Measurements from ENCODE around the gene ABRAXAS1.
A peak's percentile ranks its signal among the peaks of the same experiment; 100 is the strongest.
"Not testable (repeated sequence)": the region's sequence is repeated elsewhere in the genome, so short reads cannot be mapped to it uniquely, and the experiment has no call there.

The ABRAXAS1 gene

GRCh38 chr4:83484500-83485461, at the start of gene ABRAXAS1:
Gene ABRAXAS1 (minus strand): TSS chr4:83485100. CDS start chr4:83485072, 28 bp downstream.
- peak within 1 kb of the TSS; percentile 73 for H3K4me3 ChIP-seq (ENCODE audit: low read depth, low read length)
- peaks cover 6% of the 10 kb centered on the region for H3K27me3 ChIP-seq (ENCODE audit: control insufficient read depth, insufficient read depth, low read length)

DNA sequence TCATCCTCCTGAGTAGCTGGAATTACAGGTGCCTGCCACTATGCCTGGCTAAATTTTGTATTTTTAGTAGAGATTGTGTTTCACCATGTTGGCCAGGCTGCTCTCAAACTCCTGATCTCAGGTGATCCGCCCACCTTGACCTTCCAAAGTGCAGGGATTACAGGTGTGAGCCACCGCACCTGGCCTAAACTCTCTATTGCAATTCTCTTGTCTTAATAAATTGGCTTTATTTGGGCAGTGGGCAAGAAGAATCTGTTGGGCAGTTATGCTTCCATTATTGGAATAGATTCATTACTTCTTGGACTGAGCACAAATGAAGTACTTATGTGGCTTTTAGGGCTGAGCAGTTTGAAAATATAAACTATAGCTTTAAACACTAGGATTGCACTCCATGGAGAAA, 42.8 kb upstream of the ABRAXAS1 start:
- no peaks in the 10 kb centered on the region for H3K36me3 ChIP-seq (ENCODE audit: control insufficient read depth, insufficient read depth, low read length)
- peaks cover 4% of the 10 kb centered on the region for H3K27me3 ChIP-seq (ENCODE audit: control insufficient read depth, insufficient read depth, low read length)
- no peak overlapping the region for H3K9ac ChIP-seq (ENCODE audit: low read depth, low read length)
- no peaks in the 10 kb centered on the region for H3K9me3 ChIP-seq (ENCODE audit: control insufficient read depth, insufficient read depth, low read length)
- no peak overlapping the region for H3K4me3 ChIP-seq (ENCODE audit: low read depth, low read length)
- H3K4me1 ChIP-seq (ENCODE audit: control insufficient read depth, insufficient read depth, low read length), result no peaks in the 10 kb centered on the region

More at GRCh38 chr4:83484500-83485461, at the start of gene ABRAXAS1:
- no peaks in the 10 kb centered on the region for H3K9me3 ChIP-seq (ENCODE audit: control insufficient read depth, insufficient read depth, low read length)
- no peaks in the 10 kb centered on the region for H3K36me3 ChIP-seq (ENCODE audit: control insufficient read depth, insufficient read depth, low read length)
- peaks cover 4% of the 10 kb centered on the region for H3K4me1 ChIP-seq (ENCODE audit: control insufficient read depth, insufficient read depth, low read length)
- H3K9ac ChIP-seq (ENCODE audit: low read depth, low read length), result no peak within 1 kb of the TSS

DNA sequence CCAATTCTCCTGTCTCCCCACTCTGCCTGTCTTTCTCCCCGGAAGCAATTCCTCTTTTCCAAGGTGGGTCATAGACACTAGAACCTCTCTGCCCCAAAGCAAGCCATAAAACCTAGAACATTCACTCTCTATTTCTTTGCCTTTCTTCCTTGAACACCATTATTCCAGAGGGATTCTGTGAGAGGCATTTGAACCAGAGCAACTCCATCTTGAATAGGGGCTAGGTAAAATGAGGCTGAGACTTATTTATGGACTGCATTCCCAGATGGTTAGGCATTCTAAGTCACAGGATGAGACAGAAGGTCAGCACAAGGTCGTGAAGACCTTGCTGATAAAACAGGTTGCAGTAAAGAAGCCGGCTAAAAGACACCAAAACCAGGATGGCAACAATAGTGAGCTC, 37.3 kb upstream of the ABRAXAS1 start:
- H3K4me1 ChIP-seq (ENCODE audit: control insufficient read depth, insufficient read depth, low read length), result no peaks in the 10 kb centered on the region
- no peak overlapping the region for H3K4me3 ChIP-seq (ENCODE audit: low read depth, low read length)
- no peak overlapping the region for H3K9ac ChIP-seq (ENCODE audit: low read depth, low read length)
- H3K27me3 ChIP-seq (ENCODE audit: control insufficient read depth, insufficient read depth, low read length), result no peaks in the 10 kb centered on the region
- no peaks in the 10 kb centered on the region for H3K36me3 ChIP-seq (ENCODE audit: control insufficient read depth, insufficient read depth, low read length)
- no peaks in the 10 kb centered on the region for H3K9me3 ChIP-seq (ENCODE audit: control insufficient read depth, insufficient read depth, low read length)

- Histone ChIP-seq H3K9ac (ENCODE audit: low read depth, low read length) (no peak overlapping the region), H3K27me3 (ENCODE audit: control insufficient read depth, insufficient read depth, low read length) (no peaks in the 10 kb centered on the region), H3K36me3 (ENCODE audit: control insufficient read depth, insufficient read depth, low read length) (no peaks in the 10 kb centered on the region), H3K9me3 (ENCODE audit: control insufficient read depth, insufficient read depth, low read length) (no peaks in the 10 kb centered on the region), H3K4me3 (ENCODE audit: low read depth, low read length) (no peak overlapping the region), H3K4me1 (ENCODE audit: control insufficient read depth, insufficient read depth, low read length) (no peaks in the 10 kb centered on the region)
Measured at GRCh38 chr4:83516042-83516772, 31.3 kb upstream of the ABRAXAS1 start.

DNA sequence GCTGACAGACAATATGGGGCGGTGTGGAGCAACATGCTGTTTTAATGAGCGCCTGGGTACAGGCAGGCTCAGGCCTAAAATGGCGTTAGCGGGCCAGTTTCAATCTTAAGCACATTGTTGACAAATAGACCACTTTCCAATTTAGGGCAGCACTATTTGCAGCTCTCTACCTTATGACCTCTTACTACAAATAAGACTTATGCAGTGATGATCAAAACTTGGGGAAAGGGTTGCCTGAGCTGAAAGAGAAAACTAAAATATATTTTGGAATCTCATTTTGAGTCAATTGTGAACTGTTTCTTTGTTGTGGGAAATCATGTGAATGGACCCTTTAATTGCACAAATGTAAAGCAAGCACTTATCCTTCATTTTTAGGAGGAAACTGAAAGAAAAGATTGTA, 25.5 kb upstream of the ABRAXAS1 start:
- Histone ChIP-seq H3K27me3 (ENCODE audit: control insufficient read depth, insufficient read depth, low read length) (no peaks in the 10 kb centered on the region), H3K4me3 (ENCODE audit: low read depth, low read length) (no peak overlapping the region), H3K9ac (ENCODE audit: low read depth, low read length) (no peak overlapping the region), H3K9me3 (ENCODE audit: control insufficient read depth, insufficient read depth, low read length) (no peaks in the 10 kb centered on the region), H3K36me3 (ENCODE audit: control insufficient read depth, insufficient read depth, low read length) (no peaks in the 10 kb centered on the region), H3K4me1 (ENCODE audit: control insufficient read depth, insufficient read depth, low read length) (no peaks in the 10 kb centered on the region)

- not testable (repeated sequence) for H3K9me3 ChIP-seq (ENCODE audit: control insufficient read depth, insufficient read depth, low read length); H3K4me1 ChIP-seq (ENCODE audit: control insufficient read depth, insufficient read depth, low read length); H3K36me3 ChIP-seq (ENCODE audit: control insufficient read depth, insufficient read depth, low read length); H3K27me3 ChIP-seq (ENCODE audit: control insufficient read depth, insufficient read depth, low read length); H3K9ac ChIP-seq (ENCODE audit: low read depth, low read length); H3K4me3 ChIP-seq (ENCODE audit: low read depth, low read length)
Measured at GRCh38 chr4:83509156-83509585, 24.3 kb upstream of the ABRAXAS1 start.

DNA sequence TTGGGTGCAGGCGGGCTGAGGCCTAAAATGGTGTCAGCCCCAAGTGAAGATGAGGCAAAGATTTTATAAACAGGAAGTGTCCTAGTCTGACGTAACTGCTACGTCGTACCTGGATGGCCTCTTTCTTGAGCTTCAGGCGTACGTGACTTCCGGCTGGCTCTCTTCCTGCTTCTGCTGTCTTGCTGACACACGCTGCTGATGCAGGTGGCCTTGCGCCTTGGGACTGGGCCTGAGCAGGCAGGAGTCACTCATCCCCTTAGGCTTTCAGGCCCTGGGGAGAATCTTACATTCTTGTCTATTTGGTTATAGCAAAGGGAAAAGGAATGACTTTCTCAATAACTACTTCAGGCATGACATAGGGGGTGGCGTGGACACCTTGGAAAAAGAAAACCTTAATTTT, 20.1 kb upstream of the ABRAXAS1 start:
- Histone ChIP-seq H3K9ac (ENCODE audit: low read depth, low read length) (no peak overlapping the region), H3K4me3 (ENCODE audit: low read depth, low read length) (no peak overlapping the region), H3K9me3 (ENCODE audit: control insufficient read depth, insufficient read depth, low read length) (no peaks in the 10 kb centered on the region), H3K36me3 (ENCODE audit: control insufficient read depth, insufficient read depth, low read length) (no peaks in the 10 kb centered on the region), H3K27me3 (ENCODE audit: control insufficient read depth, insufficient read depth, low read length) (no peaks in the 10 kb centered on the region), H3K4me1 (ENCODE audit: control insufficient read depth, insufficient read depth, low read length) (no peaks in the 10 kb centered on the region)

- Histone ChIP-seq H3K4me3 (ENCODE audit: low read depth, low read length) (no peak overlapping the region), H3K27me3 (ENCODE audit: control insufficient read depth, insufficient read depth, low read length) (no peaks in the 10 kb centered on the region), H3K9me3 (ENCODE audit: control insufficient read depth, insufficient read depth, low read length) (no peaks in the 10 kb centered on the region), H3K9ac (ENCODE audit: low read depth, low read length) (no peak overlapping the region), H3K4me1 (ENCODE audit: control insufficient read depth, insufficient read depth, low read length) (no peaks in the 10 kb centered on the region), H3K36me3 (ENCODE audit: control insufficient read depth, insufficient read depth, low read length) (no peaks in the 10 kb centered on the region)
Measured at GRCh38 chr4:83504503-83504902, 19.6 kb upstream of the ABRAXAS1 start.

DNA sequence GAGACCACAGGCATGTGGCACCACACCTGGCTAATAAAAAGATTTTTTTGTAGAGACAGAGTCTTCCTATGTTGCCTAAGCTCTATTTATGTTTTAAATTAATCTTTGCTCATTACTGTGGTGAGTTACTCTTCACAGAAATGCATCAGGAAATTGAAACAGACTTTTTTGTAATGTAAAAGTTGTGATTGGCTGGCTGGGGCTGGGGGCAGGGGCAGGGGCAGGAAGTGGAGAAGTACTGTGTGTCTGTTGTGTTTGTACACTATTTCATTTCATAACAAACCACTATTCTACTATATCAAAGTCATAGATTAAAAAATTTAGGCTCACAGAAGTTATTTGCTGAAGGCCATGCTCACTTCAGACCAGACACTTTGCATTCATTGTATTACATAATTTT, 19.1 kb upstream of the ABRAXAS1 start:
- Histone ChIP-seq H3K36me3 (ENCODE audit: control insufficient read depth, insufficient read depth, low read length) (no peaks in the 10 kb centered on the region), H3K4me3 (ENCODE audit: low read depth, low read length) (no peak overlapping the region), H3K9me3 (ENCODE audit: control insufficient read depth, insufficient read depth, low read length) (no peaks in the 10 kb centered on the region), H3K27me3 (ENCODE audit: control insufficient read depth, insufficient read depth, low read length) (no peaks in the 10 kb centered on the region), H3K9ac (ENCODE audit: low read depth, low read length) (no peak overlapping the region), H3K4me1 (ENCODE audit: control insufficient read depth, insufficient read depth, low read length) (no peaks in the 10 kb centered on the region)

- H3K9me3 ChIP-seq (ENCODE audit: control insufficient read depth, insufficient read depth, low read length); H3K36me3 ChIP-seq (ENCODE audit: control insufficient read depth, insufficient read depth, low read length); H3K4me1 ChIP-seq (ENCODE audit: control insufficient read depth, insufficient read depth, low read length); H3K27me3 ChIP-seq (ENCODE audit: control insufficient read depth, insufficient read depth, low read length); H3K9ac ChIP-seq (ENCODE audit: low read depth, low read length); H3K4me3 ChIP-seq (ENCODE audit: low read depth, low read length): not testable (repeated sequence)
Measured at GRCh38 chr4:83501671-83502070, 16.8 kb upstream of the ABRAXAS1 start.

GRCh38 chr4:83498187-83498586, 13.3 kb upstream of the ABRAXAS1 start:
- H3K36me3 ChIP-seq (ENCODE audit: control insufficient read depth, insufficient read depth, low read length), result no peaks in the 10 kb centered on the region
- no peaks in the 10 kb centered on the region for H3K4me1 ChIP-seq (ENCODE audit: control insufficient read depth, insufficient read depth, low read length)
- H3K9ac ChIP-seq (ENCODE audit: low read depth, low read length), result no peak overlapping the region
- no peaks in the 10 kb centered on the region for H3K27me3 ChIP-seq (ENCODE audit: control insufficient read depth, insufficient read depth, low read length)
- no peak overlapping the region for H3K4me3 ChIP-seq (ENCODE audit: low read depth, low read length)
- H3K9me3 ChIP-seq (ENCODE audit: control insufficient read depth, insufficient read depth, low read length), result no peaks in the 10 kb centered on the region

Data from iPS-15b (cell line).